GM06990 (cell line): ENCODE results near the gene SMARCAL1.
A peak's percentile ranks its signal among the peaks of the same experiment; 100 is the strongest.

Experiments
- DNase-seq: peaks from one replicate; pipeline ENCODE4 v3.0.0-alpha.2; 2011; ENCODE audit not compliant: insufficient read length; ENCODE audit errors: extremely low read depth
- H3K27me3 ChIP-seq: replicated peaks from 2 replicates; pipeline ENCODE4 v1.6.0; 2011; ENCODE audit warnings: low read length; ENCODE audit not compliant: control insufficient read depth, insufficient read depth
- H3K36me3 ChIP-seq: 2 replicates; pipeline ENCODE4 v1.5.1; 2011; ENCODE audit warnings: low read length; ENCODE audit not compliant: control insufficient read depth, insufficient read depth
- H3K4me3 ChIP-seq: replicated peaks from 2 replicates; pipeline ENCODE4 v1.5.1; 2011; ENCODE audit warnings: low read depth, mild to moderate bottlenecking, control low read depth, low read length
- TF ChIP-seq, protein P1 (sequence below): IDR thresholded peaks from 2 replicates; pipeline ENCODE4 v1.5.1; 2011; ENCODE audit warnings: low read length, control low read depth, mild to moderate bottlenecking, inconsistent platforms; ENCODE audit not compliant: insufficient read depth, poor library complexity, severe bottlenecking

The SMARCAL1 gene

DNA sequence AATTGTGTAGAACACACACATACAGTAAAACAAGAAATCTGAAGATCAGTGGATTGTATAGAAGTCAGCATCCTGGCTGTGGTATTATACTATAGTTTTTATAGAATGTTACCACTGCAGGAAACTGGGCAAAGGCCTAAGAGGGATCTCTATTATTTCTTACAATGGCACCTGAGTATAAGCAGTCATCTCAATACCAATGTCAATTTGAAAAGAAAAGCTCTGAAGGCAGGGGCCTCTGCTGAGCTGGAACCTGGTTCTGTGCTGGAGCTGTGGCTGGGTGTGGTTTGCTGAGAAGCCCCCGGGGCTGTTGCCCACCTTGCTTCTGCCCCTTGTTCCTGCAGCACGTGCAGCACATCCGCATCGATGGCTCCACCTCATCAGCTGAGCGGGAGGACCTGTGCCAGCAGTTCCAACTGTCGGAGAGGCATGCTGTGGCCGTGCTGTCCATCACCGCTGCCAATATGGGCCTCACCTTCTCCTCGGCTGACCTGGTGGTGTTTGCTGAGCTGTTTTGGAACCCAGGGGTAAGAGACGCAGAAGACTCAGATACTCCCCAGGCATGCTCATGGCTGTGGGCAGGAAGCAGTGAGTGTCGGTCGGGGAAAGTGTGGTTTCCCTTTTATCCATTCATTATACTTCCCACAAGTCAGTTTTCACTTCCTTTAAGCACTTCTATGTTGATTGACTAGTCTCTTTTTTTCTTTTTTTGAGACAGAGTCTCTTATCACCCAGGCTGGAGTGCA, 62.8 kb downstream of the SMARCAL1 start:
- peak; percentile 49 for DNase-seq
- H3K27me3 ChIP-seq = no peaks in the 10 kb centered on the region
- H3K4me3 ChIP-seq = no peak overlapping the region
- TF ChIP-seq, protein P1, sequence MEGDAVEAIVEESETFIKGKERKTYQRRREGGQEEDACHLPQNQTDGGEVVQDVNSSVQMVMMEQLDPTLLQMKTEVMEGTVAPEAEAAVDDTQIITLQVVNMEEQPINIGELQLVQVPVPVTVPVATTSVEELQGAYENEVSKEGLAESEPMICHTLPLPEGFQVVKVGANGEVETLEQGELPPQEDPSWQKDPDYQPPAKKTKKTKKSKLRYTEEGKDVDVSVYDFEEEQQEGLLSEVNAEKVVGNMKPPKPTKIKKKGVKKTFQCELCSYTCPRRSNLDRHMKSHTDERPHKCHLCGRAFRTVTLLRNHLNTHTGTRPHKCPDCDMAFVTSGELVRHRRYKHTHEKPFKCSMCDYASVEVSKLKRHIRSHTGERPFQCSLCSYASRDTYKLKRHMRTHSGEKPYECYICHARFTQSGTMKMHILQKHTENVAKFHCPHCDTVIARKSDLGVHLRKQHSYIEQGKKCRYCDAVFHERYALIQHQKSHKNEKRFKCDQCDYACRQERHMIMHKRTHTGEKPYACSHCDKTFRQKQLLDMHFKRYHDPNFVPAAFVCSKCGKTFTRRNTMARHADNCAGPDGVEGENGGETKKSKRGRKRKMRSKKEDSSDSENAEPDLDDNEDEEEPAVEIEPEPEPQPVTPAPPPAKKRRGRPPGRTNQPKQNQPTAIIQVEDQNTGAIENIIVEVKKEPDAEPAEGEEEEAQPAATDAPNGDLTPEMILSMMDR = no peak
- peaks cover 10% of the 10 kb centered on the region for H3K36me3 ChIP-seq

DNA sequence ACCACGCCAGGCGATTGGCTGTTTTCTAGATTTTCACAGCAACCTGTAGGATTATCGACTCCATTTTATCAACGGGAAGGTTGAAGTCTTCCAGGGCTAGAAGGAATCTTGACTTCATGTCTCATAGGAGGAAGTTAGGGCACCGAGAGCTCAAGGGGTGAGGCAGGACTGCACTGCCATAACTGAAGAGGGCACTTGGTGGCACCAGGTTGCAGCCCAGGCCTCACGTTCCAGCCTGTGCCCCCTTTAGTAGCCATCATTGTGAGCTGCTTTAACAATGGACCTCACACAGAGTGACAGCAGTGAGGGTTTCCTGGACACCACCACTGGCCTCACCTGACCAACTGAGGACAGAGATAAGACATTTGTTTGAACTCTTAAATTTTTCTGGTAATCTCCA, 63.5 kb downstream of the SMARCAL1 start:
- H3K36me3 ChIP-seq = peaks cover 10% of the 10 kb centered on the region

DNA sequence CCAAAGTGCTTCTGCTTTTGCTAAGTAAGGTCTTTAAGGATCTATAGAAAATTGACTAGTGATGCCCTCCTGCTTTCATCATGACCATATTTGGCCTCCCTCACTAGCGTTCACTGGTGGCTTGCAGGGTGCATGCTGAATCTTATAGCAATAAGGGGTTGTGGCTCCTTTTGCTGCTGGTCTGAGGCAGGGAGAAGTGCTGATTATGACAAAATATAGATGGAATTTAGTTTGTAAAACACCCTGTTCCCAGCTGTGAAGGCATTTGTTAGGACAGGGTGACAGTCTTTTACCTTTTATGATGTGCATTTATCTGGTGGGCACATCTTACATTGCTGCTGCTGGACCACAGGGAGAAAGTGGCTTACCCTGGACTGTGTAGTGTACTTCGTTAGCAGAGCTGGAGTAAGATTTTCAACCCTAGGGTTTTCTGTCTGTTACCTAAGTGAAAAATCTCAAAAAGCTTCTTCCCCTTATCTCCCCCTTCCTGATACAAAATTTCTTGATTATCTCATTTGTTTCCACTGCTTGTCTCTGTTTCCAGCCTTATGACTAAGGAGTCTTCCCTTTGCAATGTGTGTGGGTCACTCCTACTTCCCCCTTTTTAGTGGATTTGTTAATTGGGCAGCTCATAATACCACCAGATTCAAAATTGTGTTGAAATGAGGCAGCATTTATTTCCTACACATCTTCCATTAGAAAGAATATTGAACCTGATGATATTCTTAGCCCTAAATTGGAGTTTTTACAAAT, 65.2 kb downstream of the SMARCAL1 start:
- Histone ChIP-seq H3K4me3 (no peak overlapping the region), H3K36me3 (peaks cover 10% of the 10 kb centered on the region), H3K27me3 (no peaks in the 10 kb centered on the region)
- TF ChIP-seq, protein P1 = no peak
- no peak for DNase-seq

More for the DNA sequence above, 63.5 kb downstream of the SMARCAL1 start:
- no peaks in the 10 kb centered on the region for H3K27me3 ChIP-seq
- H3K4me3 ChIP-seq = no peak overlapping the region
- TF ChIP-seq, protein P1 = no peak
- no peak for DNase-seq

DNA sequence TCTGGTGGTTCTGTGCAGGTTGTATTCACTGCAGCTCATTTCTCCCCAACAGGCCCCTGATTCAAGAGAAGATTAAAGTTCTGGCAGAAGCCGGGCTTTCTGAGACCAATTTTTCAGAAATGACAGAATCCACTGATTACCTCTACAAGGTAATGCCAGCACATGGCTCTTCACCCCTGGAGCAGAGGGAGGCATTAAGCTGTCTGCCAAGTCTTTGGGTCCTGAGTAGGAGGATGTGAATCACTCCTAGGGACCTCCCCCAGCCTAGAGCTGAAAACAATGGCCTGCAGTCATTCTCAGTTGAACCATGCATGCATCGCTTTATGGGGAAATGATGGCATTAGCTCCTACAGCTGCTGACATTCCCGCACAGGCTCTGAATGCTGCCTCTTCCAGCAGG, 65.9 kb downstream of the SMARCAL1 start:
- no peak overlapping the region for H3K4me3 ChIP-seq
- TF ChIP-seq, protein P1 = no peak
- H3K36me3 ChIP-seq = peaks cover 10% of the 10 kb centered on the region
- no peaks in the 10 kb centered on the region for H3K27me3 ChIP-seq
- no peak for DNase-seq

DNA sequence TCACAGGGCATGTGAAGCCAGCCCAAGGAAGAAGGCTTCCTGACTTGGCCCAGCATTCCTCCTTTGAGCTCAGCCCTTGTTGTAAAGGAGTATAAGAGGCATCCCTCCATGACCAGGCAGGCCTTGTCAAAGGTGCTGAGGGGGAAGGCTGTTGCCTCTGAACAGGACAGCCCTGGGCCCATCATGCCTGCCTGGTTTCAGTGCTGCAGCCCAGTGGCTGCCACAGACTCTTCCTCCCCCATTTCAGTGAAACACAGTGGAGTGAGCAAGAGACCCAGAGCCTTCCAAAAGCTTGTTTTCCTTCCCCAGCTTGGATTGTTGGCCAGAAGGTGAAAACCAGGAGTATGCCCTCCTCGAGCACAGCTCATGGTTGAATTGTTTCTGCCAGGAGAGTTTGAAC, 66.5 kb downstream of the SMARCAL1 start:
- H3K4me3 ChIP-seq = no peak overlapping the region
- H3K36me3 ChIP-seq = peaks cover 10% of the 10 kb centered on the region
- TF ChIP-seq, protein P1 = no peak
- no peak for DNase-seq
- no peaks in the 10 kb centered on the region for H3K27me3 ChIP-seq
